HL-60 (cell line): ENCODE results near the gene STRIP1.

Source experiments
- DNase-seq, 2 experiments: peaks; one replicate each; pipeline ENCODE4 v3.0.0-alpha.2; 2010 to 2020; ENCODE audit warnings: low read depth in 1 of 2, low spot score in 1 of 2
- H3K27ac ChIP-seq: fragments of 250-450 bp; sonication (Bioruptor Pico); replicated peaks from 2 replicates; pipeline ENCODE4 v1.5.1; 2020; ENCODE audit warnings: mild to moderate bottlenecking, moderate library complexity
- H3K27me3 ChIP-seq: fragments of 250-450 bp; sonication (Bioruptor Pico); 2 replicates; pipeline ENCODE4 v1.5.1; 2021; ENCODE audit warnings: mild to moderate bottlenecking, moderate library complexity; ENCODE audit not compliant: insufficient read depth, poor library complexity, severe bottlenecking
- H3K4me3 ChIP-seq: replicated peaks from 2 replicates; pipeline ENCODE4 v1.5.1; 2011; ENCODE audit warnings: mild to moderate bottlenecking, control low read depth, low read length; ENCODE audit not compliant: insufficient read depth
- CTCF ChIP-seq: IDR thresholded peaks from one replicate; pipeline ENCODE4 v1.5.1; 2011; ENCODE audit warnings: low read length, control low read depth, inconsistent platforms; ENCODE audit not compliant: insufficient read depth
- GABPA ChIP-seq: IDR thresholded peaks from 2 replicates; pipeline ENCODE4 v1.6.1; 2012; ENCODE audit warnings: low read depth
- POLR2AphosphoS5 ChIP-seq: IDR thresholded peaks from 2 replicates; pipeline ENCODE4 v1.6.1; 2012; ENCODE audit warnings: low read depth
- REST ChIP-seq: IDR thresholded peaks from 2 replicates; pipeline ENCODE4 v1.6.1; 2012; ENCODE audit warnings: low read depth; ENCODE audit not compliant: insufficient replicate concordance
- SPI1 ChIP-seq: IDR thresholded peaks from 2 replicates; pipeline ENCODE4 v1.6.1; 2012; ENCODE audit warnings: low read depth, mild to moderate bottlenecking, borderline replicate concordance

The STRIP1 gene

GRCh38 chr1:110086961-110087360 is 52.5 kb downstream of the STRIP1 start:
- DNase-seq: no peak
- TF ChIP-seq CTCF (no peak), REST (no peak), SPI1 (no peak), GABPA (no peak), POLR2AphosphoS5 (no peak)
- Histone ChIP-seq H3K4me3 (no peak overlapping the region), H3K27ac (no peak overlapping the region), H3K27me3 (peaks cover 48% of the 10 kb centered on the region)

GRCh38 chr1:110087812-110088738 is 53.7 kb downstream of the STRIP1 start:
- Histone ChIP-seq H3K27me3 (peaks cover 43% of the 10 kb centered on the region), H3K4me3 (no peak overlapping the region), H3K27ac (no peak overlapping the region)
- DNase-seq: peak in 1 of 2 experiments; percentile 47
- TF ChIP-seq CTCF (peak; percentile 62), SPI1 (no peak)

- DNase-seq: no peak
- Histone ChIP-seq H3K27ac (no peak overlapping the region), H3K27me3 (peaks cover 36% of the 10 kb centered on the region), H3K4me3 (no peak overlapping the region)
- TF ChIP-seq REST (no peak), POLR2AphosphoS5 (no peak), SPI1 (no peak), GABPA (no peak), CTCF (no peak)
Observed at GRCh38 chr1:110088739-110089316, 54.4 kb downstream of the STRIP1 start.
